Upper lobe of right lung (tissue), 1 donor: ENCODE results near the gene TEX264. TPM values are rescaled to one million over a fixed set of nuclear protein-coding genes. Genes with fewer than 3 reads are reported as not detected.

Experiments used
- ATAC-seq: fragments of 200-7000 bp; cut with Tn5 transposase; one replicate; pipeline ENCODE4 v1.9.1; 2020; ENCODE audit warnings: mild to moderate bottlenecking, moderate library complexity
- DNase-seq: peaks from one replicate; pipeline ENCODE4 v3.0.0-alpha.2; 2020
- H3K27ac ChIP-seq: fragments of 200-600 bp; one replicate; pipeline ENCODE4 v1.8.0; 2022
- H3K27me3 ChIP-seq: fragments of 200-600 bp; one replicate; pipeline ENCODE4 v1.8.0; 2022; ENCODE audit warnings: mild to moderate bottlenecking
- H3K36me3 ChIP-seq: fragments of 200-600 bp; one replicate; pipeline ENCODE4 v1.8.0; 2022
- H3K4me1 ChIP-seq: fragments of 200-600 bp; one replicate; pipeline ENCODE4 v1.8.0; 2022
- H3K4me3 ChIP-seq: fragments of 200-600 bp; one replicate; pipeline ENCODE4 v1.8.0; 2022; ENCODE audit warnings: mild to moderate bottlenecking
- H3K9me3 ChIP-seq: fragments of 200-600 bp; one replicate; pipeline ENCODE4 v1.8.0; 2022
- CTCF ChIP-seq: fragments of 200-600 bp; IDR thresholded peaks from one replicate; pipeline ENCODE4 v1.8.0; 2022; ENCODE audit warnings: antibody characterized with exemption
- intact Hi-C: fragments of 100-400 bp; cut with DNase I; formaldehyde crosslinking; loops from one replicate; pipeline ENCODE4 v1.11.0; 2022
- total RNA-seq: library from RNA; stranded (reverse); fragmentation: NEBNext Ultra II Directional; extraction: Animal tissue kit (Norgen Biotek cat#: 25700); gene quantifications from one replicate; pipeline ENCODE4 v1.2.1, GENCODE V29; 2021
- donor health status: DM: no; HTN: yes; CAD: no; lungs with severe emphysema.

TEX264 gene
- total RNA-seq, 1 donor from 2014 or later, result 51.0 TPM

- intact Hi-C loops, result no loop called here
- no peak overlapping the region for H3K27ac ChIP-seq
- TF ChIP-seq CTCF, result no peak
- ATAC-seq (no peak), DNase-seq (no peak)
- peaks cover 18% of the 10 kb centered on the region for H3K4me1 ChIP-seq
- H3K4me3 ChIP-seq, result no peak overlapping the region
- no peaks in the 10 kb centered on the region for H3K27me3 ChIP-seq
- no peaks in the 10 kb centered on the region for H3K9me3 ChIP-seq
- peaks cover 30% of the 10 kb centered on the region for H3K36me3 ChIP-seq
Measured at GRCh38 chr3:51691021-51691420, 20.0 kb downstream of the TEX264 start.

GRCh38 chr3:51691949-51692348 lies 20.9 kb downstream of the TEX264 start:
- no peak for ATAC-seq
- no peak for DNase-seq
- H3K36me3 ChIP-seq, result peaks cover 33% of the 10 kb centered on the region
- intact Hi-C loops, result no loop called here
- H3K9me3 ChIP-seq, result no peaks in the 10 kb centered on the region
- no peaks in the 10 kb centered on the region for H3K27me3 ChIP-seq
- TF ChIP-seq CTCF, result no peak
- no peak overlapping the region for H3K27ac ChIP-seq
- H3K4me1 ChIP-seq, result peaks cover 10% of the 10 kb centered on the region
- no peak overlapping the region for H3K4me3 ChIP-seq

GRCh38 chr3:51692980-51693395 lies 21.9 kb downstream of the TEX264 start:
- Histone ChIP-seq H3K36me3 (peaks cover 37% of the 10 kb centered on the region), H3K4me3 (no peak overlapping the region), H3K27ac (no peak overlapping the region), H3K4me1 (no peaks in the 10 kb centered on the region), H3K27me3 (no peaks in the 10 kb centered on the region), H3K9me3 (no peaks in the 10 kb centered on the region)
- no peak for ATAC-seq
- DNase-seq, result no peak
- intact Hi-C loops, result no loop called here
- no peak for TF ChIP-seq CTCF

- intact Hi-C loops, result no loop called here
- Histone ChIP-seq H3K27me3 (no peaks in the 10 kb centered on the region), H3K4me1 (no peaks in the 10 kb centered on the region), H3K27ac (no peak overlapping the region), H3K9me3 (no peaks in the 10 kb centered on the region), H3K4me3 (no peak overlapping the region), H3K36me3 (peaks cover 59% of the 10 kb centered on the region)
- no peak for ATAC-seq
- no peak for TF ChIP-seq CTCF
- no peak for DNase-seq
Measured at GRCh38 chr3:51696954-51697353, 25.9 kb downstream of the TEX264 start.

GRCh38 chr3:51698209-51698608 lies 27.2 kb downstream of the TEX264 start:
- Histone ChIP-seq H3K36me3 (peaks cover 52% of the 10 kb centered on the region), H3K27ac (no peak overlapping the region), H3K27me3 (no peaks in the 10 kb centered on the region), H3K9me3 (no peaks in the 10 kb centered on the region), H3K4me1 (no peaks in the 10 kb centered on the region), H3K4me3 (no peak overlapping the region)
- no peak for TF ChIP-seq CTCF
- DNase-seq, result no peak
- intact Hi-C loops, result no loop called here
- ATAC-seq, result no peak

GRCh38 chr3:51700403-51700802 lies 29.4 kb downstream of the TEX264 start:
- Histone ChIP-seq H3K27me3 (no peaks in the 10 kb centered on the region), H3K4me3 (no peak overlapping the region), H3K36me3 (peaks cover 58% of the 10 kb centered on the region), H3K27ac (no peak overlapping the region), H3K9me3 (no peaks in the 10 kb centered on the region), H3K4me1 (no peaks in the 10 kb centered on the region)
- intact Hi-C loops, result no loop called here
- no peak for TF ChIP-seq CTCF
- no peak for DNase-seq
- no peak for ATAC-seq
